ENCODE measurements around the gene ERFE.

- no peak for TF ChIP-seq CTCF (IDR thresholded peaks at IDR 0.05)
- no peak for TF ChIP-seq EZH2 (IDR thresholded peaks at IDR 0.05; ENCODE audit: borderline replicate concordance, insufficient read depth, low read depth, low read length, poor library complexity, severe bottlenecking)
Observed at GRCh38 chr2:238125127-238125885, 33.5 kb upstream of the ERFE start.

Data from B cell (primary cell).